Measurements from ENCODE around the gene IPCEF1. TPM values are rescaled to one million over a fixed set of nuclear protein-coding genes. Genes with fewer than 3 reads are reported as not detected.

The IPCEF1 gene
- total and polyA plus RNA-seq, 2 of the 8 experiments (the other 6 are each of a cell fraction or from before 2014, with no cell fraction given): 0.41 to 0.78 TPM

GRCh38 chr6:154347981-154348380 lies 8.6 kb downstream of the IPCEF1 start:
- Histone ChIP-seq H4K8ac (ENCODE audit: extremely low read depth, insufficient read depth, low read length) (no peak overlapping the region), H3K79me1 (ENCODE audit: low read depth, low read length) (no peaks in the 10 kb centered on the region), H2AFZ (ENCODE audit: low read length) (no peak overlapping the region), H3K23ac (ENCODE audit: insufficient read length) (no peak overlapping the region), H2BK5ac (ENCODE audit: low read depth, low read length) (no peak overlapping the region), H4K5ac (ENCODE audit: insufficient read length, low read depth, low read length) (no peak overlapping the region), H2BK20ac (ENCODE audit: low read length) (no peak overlapping the region), H3K14ac (ENCODE audit: insufficient read length) (no peak overlapping the region), H3K9me3 (ENCODE audit: insufficient read depth in 2 of 2, low read depth in 1 of 2, low read length in 1 of 2) (no peaks in the 10 kb centered on the region), H3K79me2 (ENCODE audit: control insufficient read depth in 1 of 2, insufficient read depth in 2 of 2, low read length in 2 of 2) (no peaks in the 10 kb centered on the region), H4K20me1 (replicated peaks in 1 of 2; ENCODE audit: control insufficient read depth in 1 of 2, insufficient read depth in 2 of 2, low read length in 2 of 2) (no peaks in the 10 kb centered on the region), H3K23me2 (ENCODE audit: low read depth, low read length) (peaks cover 3% of the 10 kb centered on the region; the same call in 1 of the 2 replicates), H3K4me3 (ENCODE audit: extremely low read depth in 1 of 4, insufficient read depth in 2 of 4, low read depth in 3 of 4, low read length in 4 of 4) (no peak overlapping the region), H3K4me2 (ENCODE audit: insufficient read depth in 1 of 2, low read depth in 2 of 2, low read length in 2 of 2) (no peak overlapping the region), H2BK12ac (ENCODE audit: low read depth, low read length) (no peak overlapping the region), H2BK120ac (replicated peaks; ENCODE audit: low read depth, low read length) (no peak overlapping the region), H3K9ac (replicated peaks in 1 of 4; ENCODE audit: extremely low read depth in 1 of 4, low read depth in 3 of 4, low read length in 3 of 4) (no peak overlapping the region), H3K27ac (ENCODE audit: low read depth, low read length) (no peak overlapping the region), H2BK15ac (ENCODE audit: low read length) (no peak overlapping the region), H3K4me1 (replicated peaks in 1 of 4; ENCODE audit: control insufficient read depth in 3 of 4, insufficient read depth in 4 of 4, low read length in 3 of 4) (peaks cover 0 to 5% (median 2%) of the 10 kb centered on the region in 4 experiments; a peak in 4 of 7 replicates), H4K91ac (replicated peaks; ENCODE audit: insufficient read length, low read length) (no peak overlapping the region), H3K27me3 (replicated peaks in 1 of 4; ENCODE audit: control insufficient read depth in 3 of 4, extremely low read depth in 1 of 4, insufficient read depth in 3 of 4, low read length in 3 of 4) (no peaks in the 10 kb centered on the region), H3K18ac (ENCODE audit: extremely low read depth, low read length) (no peak overlapping the region), H3K56ac (replicated peaks; ENCODE audit: insufficient read length, low read depth, low read length) (no peak overlapping the region), H3K4ac (replicated peaks; ENCODE audit: insufficient read length, low read depth, low read length) (no peak overlapping the region), H3K36me3 (ENCODE audit: control insufficient read depth in 2 of 4, insufficient read depth in 4 of 4, low read length in 3 of 4) (no peaks in the 10 kb centered on the region), H2AK5ac (ENCODE audit: low read depth, low read length) (no peak overlapping the region)
- no peak for FAIRE-seq
- ChIA-PET CTCF (ENCODE audit: partially characterized antibody) (interaction anchor here (1.0 to 1.3 kb wide), 2 partner anchors 23 to 194 kb away, joined by 3 to 4 read pairs; no protein-coding TSS in a partner anchor), POLR2A (ENCODE audit: partially characterized antibody) (interaction anchor here (0.6 kb wide), 1 partner anchor 516 kb away, joined by 3 read pairs; no protein-coding TSS in a partner anchor)
- DNase-seq (ENCODE audit: low read depth in 1 of 2, low spot score in 2 of 2): no peak
- 78% methylated on average over 6 of the region's 6 CpGs; no CpG with 5 or more reads in 1 of the 2 experiments for WGBS, 2 experiments (ENCODE audit: extremely low coverage in 1 of 2, insufficient coverage in 1 of 2, insufficient read length in 1 of 2, insufficient replicate concordance in 2 of 2, low coverage in 1 of 2, low lambda C conversion rate in 2 of 2, missing lambda C conversion rate in 1 of 2)
- TF ChIP-seq POU5F1 (IDR thresholded peaks at IDR 0.05; ENCODE audit: low read depth, low read length) (no peak), USF2 (IDR thresholded peaks at IDR 0.05; ENCODE audit: low read length) (no peak), NANOG (IDR thresholded peaks at IDR 0.05; ENCODE audit: insufficient read depth, low read depth, low read length, poor library complexity, severe bottlenecking) (no peak), HDAC6 (IDR thresholded peaks at IDR 0.05; ENCODE audit: low read depth, low read length) (no peak), TCF12 (IDR thresholded peaks at IDR 0.05; ENCODE audit: low read depth, low read length) (no peak), YY1 (IDR thresholded peaks at IDR 0.05; ENCODE audit: low read depth, low read length) (no peak), TEAD4 (IDR thresholded peaks at IDR 0.05; ENCODE audit: low read depth, low read length) (no peak), ATF2 (IDR thresholded peaks at IDR 0.05; ENCODE audit: low read length) (no peak), EGR1 (IDR thresholded peaks at IDR 0.05; ENCODE audit: borderline replicate concordance, low read depth, low read length) (no peak)
